GM23248 (cell line): ENCODE data around the gene SH3PXD2A. TPM values are rescaled to one million over a fixed set of nuclear protein-coding genes. Genes with fewer than 3 reads are reported as not detected.

ENCODE experiments used
- DNase-seq: peaks from one replicate; pipeline ENCODE4 v3.0.0-alpha.2; 2015
- H2AFZ ChIP-seq: fragments of 200-600 bp; sonication (generic); 2 replicates; pipeline ENCODE4 v1.6.1; 2016; ENCODE audit warnings: antibody characterized with exemption
- H3F3A ChIP-seq: fragments of 200-600 bp; sonication (generic); 2 replicates; pipeline ENCODE4 v1.6.1; 2016; ENCODE audit warnings: mild to moderate bottlenecking, antibody characterized with exemption, mixed run types; ENCODE audit not compliant: insufficient read depth
- H3K27ac ChIP-seq: fragments of 200-600 bp; sonication (generic); 2 replicates; pipeline ENCODE4 v1.5.1; 2016; ENCODE audit warnings: mild to moderate bottlenecking
- H3K27me3 ChIP-seq: fragments of 200-600 bp; sonication (generic); replicated peaks from 2 replicates; pipeline ENCODE4 v1.6.1; 2016; ENCODE audit warnings: mild to moderate bottlenecking; ENCODE audit not compliant: insufficient read depth
- H3K36me3 ChIP-seq: fragments of 200-600 bp; sonication (generic); 2 replicates; pipeline ENCODE4 v1.6.1; 2016; ENCODE audit warnings: low read depth, mild to moderate bottlenecking
- H3K4me1 ChIP-seq: fragments of 200-600 bp; sonication (generic); 2 replicates; pipeline ENCODE4 v1.6.1; 2016; ENCODE audit warnings: mild to moderate bottlenecking; ENCODE audit not compliant: insufficient read depth
- H3K4me2 ChIP-seq: fragments of 200-600 bp; sonication (generic); one replicate; pipeline ENCODE4 v1.6.1; 2016; ENCODE audit warnings: mild to moderate bottlenecking; ENCODE audit not compliant: unreplicated experiment
- H3K4me3 ChIP-seq: fragments of 200-600 bp; sonication (generic); 2 replicates; pipeline ENCODE4 v1.5.1; 2016; ENCODE audit warnings: mild to moderate bottlenecking
- H3K79me2 ChIP-seq: fragments of 200-600 bp; sonication (generic); 2 replicates; pipeline ENCODE4 v1.6.1; 2016; ENCODE audit warnings: mild to moderate bottlenecking; ENCODE audit not compliant: insufficient read depth
- H3K9ac ChIP-seq: fragments of 200-600 bp; sonication (generic); 2 replicates; pipeline ENCODE4 v1.6.1; 2016; ENCODE audit warnings: mild to moderate bottlenecking
- H3K9me2 ChIP-seq: fragments of 200-600 bp; sonication (generic); 2 replicates; pipeline ENCODE4 v1.6.1; 2016; ENCODE audit warnings: mixed run types, mild to moderate bottlenecking, moderate library complexity; ENCODE audit not compliant: insufficient read depth
- H3K9me3 ChIP-seq: fragments of 200-600 bp; sonication (generic); one replicate; pipeline ENCODE4 v1.6.1; 2017; ENCODE audit warnings: low read depth
- H4K20me1 ChIP-seq: fragments of 200-600 bp; sonication (generic); 2 replicates; pipeline ENCODE4 v1.6.0; 2016; ENCODE audit not compliant: insufficient read depth
- EZH2 ChIP-seq: fragments of 200-600 bp; sonication (generic); IDR thresholded peaks from 2 replicates; pipeline ENCODE4 v1.6.1; 2018; ENCODE audit warnings: antibody characterized with exemption, mild to moderate bottlenecking; ENCODE audit not compliant: insufficient read depth, poor library complexity, severe bottlenecking
- EZH2phosphoT487 ChIP-seq: fragments of 200-600 bp; sonication (generic); IDR thresholded peaks from 2 replicates; pipeline ENCODE4 v1.6.1; 2018; ENCODE audit warnings: antibody characterized with exemption, moderate library complexity, mild to moderate bottlenecking, low read depth; ENCODE audit not compliant: insufficient read depth
- WGBS, 2 experiments: methylation state at CpG; one replicate each; pipeline ENCODE4 v1.1.6; 2015 to 2017; ENCODE audit warnings: low lambda C conversion rate in 2 of 2, low coverage in 1 of 2; ENCODE audit errors: missing lambda C conversion rate in 2 of 2; 5-methylcytosine and 5-hydroxymethylcytosine counted together
- in situ Hi-C: fragments of 300-500 bp; cut with MboI; formaldehyde crosslinking; loops from 2 replicates; pipeline ENCODE4 v1.15.0; 2020
- polyA plus RNA-seq: library from polyadenylated mRNA; unstranded; fragments of >200 nt; fragmentation: Nextera tagmentation; extraction: Ambion mirVana; gene quantifications from 2 replicates; pipeline ENCODE4 v1.2.1, GENCODE V29; 2016
- total RNA-seq: library from RNA; depleted of rRNA; stranded (reverse); fragments of >200 nt; shearing (Covaris generic); gene quantifications from 2 replicates; pipeline ENCODE4 v1.2.3, GENCODE V29; 2014

The SH3PXD2A gene
- total and polyA plus RNA-seq, 2 experiments from 2014 or later: 34.0 to 58.0 TPM

DNA sequence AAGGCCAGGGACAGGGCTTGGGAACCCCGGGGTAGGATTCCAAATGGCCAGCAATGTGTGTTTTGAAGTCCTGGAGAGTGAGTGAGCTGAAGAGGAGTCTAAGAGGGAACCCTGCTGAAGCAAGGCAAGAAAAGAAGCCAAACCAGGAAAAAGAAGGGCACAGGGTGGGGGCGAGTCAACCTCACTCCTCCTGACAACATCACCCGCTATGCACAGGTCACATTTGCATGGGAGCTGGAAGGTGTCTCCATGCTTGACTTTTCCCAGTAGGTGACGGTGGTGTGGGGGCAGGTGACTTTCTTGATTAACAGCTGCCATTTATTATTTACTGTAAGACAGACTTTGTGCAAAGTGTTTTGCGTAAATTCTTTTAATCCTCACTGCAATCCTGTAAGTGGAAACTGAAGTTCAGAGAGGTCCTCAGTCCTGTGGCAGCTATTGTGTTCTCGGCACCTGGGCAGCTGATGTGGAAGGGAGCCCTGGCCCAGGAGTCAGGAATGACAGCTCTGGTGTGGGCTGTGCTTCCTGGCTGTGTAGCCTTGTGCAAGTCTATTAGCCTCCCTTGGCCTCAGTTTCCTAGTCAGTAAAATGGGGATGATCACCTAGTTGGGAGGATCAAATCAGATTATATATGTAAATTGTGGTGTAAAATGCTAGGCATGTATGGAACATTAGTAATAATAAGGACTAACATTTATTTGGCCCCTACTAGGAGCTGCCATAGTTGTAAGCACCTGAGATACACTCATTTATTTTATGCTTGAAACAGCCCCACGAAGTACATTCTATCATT, 90.9 kb downstream of the SH3PXD2A start:
- 83 to 84% methylated on average over 7 of the region's 7 CpGs for WGBS, 2 experiments
- in situ Hi-C loops: no loop called here

GRCh38 chr10:103763374-103764202, 91.8 kb downstream of the SH3PXD2A start:
- H2AFZ ChIP-seq: no peak overlapping the region
- no peaks in the 10 kb centered on the region for H4K20me1 ChIP-seq
- H3F3A ChIP-seq: peaks cover 21% of the 10 kb centered on the region
- H3K27me3 ChIP-seq: no peaks in the 10 kb centered on the region
- in situ Hi-C loops: no loop called here
- H3K9me3 ChIP-seq: no peaks in the 10 kb centered on the region
- H3K4me1 ChIP-seq: peaks cover 34% of the 10 kb centered on the region
- no peak for TF ChIP-seq EZH2
- no peak for TF ChIP-seq EZH2phosphoT487
- H3K4me2 ChIP-seq: no peak overlapping the region
- no peaks in the 10 kb centered on the region for H3K79me2 ChIP-seq
- H3K9me2 ChIP-seq: no peaks in the 10 kb centered on the region
- no peak overlapping the region for H3K27ac ChIP-seq
- 96 to 97% methylated on average over 7 of the region's 7 CpGs for WGBS, 2 experiments
- DNase-seq: peak; percentile 36
- H3K36me3 ChIP-seq: no peaks in the 10 kb centered on the region
- no peak overlapping the region for H3K4me3 ChIP-seq
- no peak overlapping the region for H3K9ac ChIP-seq

More for the DNA sequence above, 90.9 kb downstream of the SH3PXD2A start:
- H3F3A ChIP-seq: peaks cover 12% of the 10 kb centered on the region
- H3K36me3 ChIP-seq: no peaks in the 10 kb centered on the region
- H4K20me1 ChIP-seq: no peaks in the 10 kb centered on the region
- H3K9me3 ChIP-seq: no peaks in the 10 kb centered on the region
- no peaks in the 10 kb centered on the region for H3K9me2 ChIP-seq
- no peaks in the 10 kb centered on the region for H3K27me3 ChIP-seq
- no peak overlapping the region for H3K4me3 ChIP-seq
- no peak for TF ChIP-seq EZH2phosphoT487
- TF ChIP-seq EZH2: no peak
- no peak overlapping the region for H3K9ac ChIP-seq
- peaks cover 25% of the 10 kb centered on the region for H3K4me1 ChIP-seq
- no peak overlapping the region for H3K4me2 ChIP-seq
- DNase-seq: no peak
- H3K27ac ChIP-seq: no peak overlapping the region
- H3K79me2 ChIP-seq: no peaks in the 10 kb centered on the region
- no peak overlapping the region for H2AFZ ChIP-seq

- H3K4me1 ChIP-seq: peaks cover 41% of the 10 kb centered on the region
- DNase-seq: no peak
- 97 to 98% methylated on average over 2 of the region's 2 CpGs for WGBS, 2 experiments
- H3K27ac ChIP-seq: no peak overlapping the region
- H3K27me3 ChIP-seq: no peaks in the 10 kb centered on the region
- H3K79me2 ChIP-seq: no peaks in the 10 kb centered on the region
- no peak overlapping the region for H3K4me3 ChIP-seq
- no peak overlapping the region for H3K4me2 ChIP-seq
- no peaks in the 10 kb centered on the region for H3K36me3 ChIP-seq
- H3K9me2 ChIP-seq: no peaks in the 10 kb centered on the region
- TF ChIP-seq EZH2 (no peak), EZH2phosphoT487 (no peak)
- no peaks in the 10 kb centered on the region for H3K9me3 ChIP-seq
- peaks cover 28% of the 10 kb centered on the region for H3F3A ChIP-seq
- no peaks in the 10 kb centered on the region for H4K20me1 ChIP-seq
- H2AFZ ChIP-seq: no peak overlapping the region
- H3K9ac ChIP-seq: no peak overlapping the region
- in situ Hi-C loops: no loop called here
Observed at GRCh38 chr10:103762916-103763315, 92.5 kb downstream of the SH3PXD2A start.

GRCh38 chr10:103762162-103762561, 93.2 kb downstream of the SH3PXD2A start:
- H3K36me3 ChIP-seq: no peaks in the 10 kb centered on the region
- H3K9me2 ChIP-seq: no peaks in the 10 kb centered on the region
- H2AFZ ChIP-seq: no peak overlapping the region
- H3K9ac ChIP-seq: no peak overlapping the region
- no peak overlapping the region for H3K4me3 ChIP-seq
- TF ChIP-seq EZH2phosphoT487 (no peak), EZH2 (no peak)
- H3F3A ChIP-seq: peaks cover 34% of the 10 kb centered on the region
- H3K4me2 ChIP-seq: no peak overlapping the region
- in situ Hi-C loops: no loop called here
- no peaks in the 10 kb centered on the region for H3K27me3 ChIP-seq
- H4K20me1 ChIP-seq: no peaks in the 10 kb centered on the region
- no peak for DNase-seq
- H3K4me1 ChIP-seq: peaks cover 46% of the 10 kb centered on the region
- H3K79me2 ChIP-seq: no peaks in the 10 kb centered on the region
- 96 to 97% methylated on average over 4 of the region's 4 CpGs for WGBS, 2 experiments
- H3K27ac ChIP-seq: no peak overlapping the region
- H3K9me3 ChIP-seq: no peaks in the 10 kb centered on the region
